ENCODE results near the gene IL4. TPM values are rescaled to one million over a fixed set of nuclear protein-coding genes. Genes with fewer than 3 reads are reported as not detected.

Gene IL4
- total and polyA plus RNA-seq, 9 of the 15 experiments (the other 6 are each of a cell fraction or from before 2014, with no cell fraction given), result 0.22 to 0.62 TPM; not detected in 7

GRCh38 chr5:132675936-132676689 is 2.3 kb downstream of the IL4 start:
- Histone ChIP-seq H3K4me1 (replicated peaks in 1 of 2; ENCODE audit: control insufficient read depth in 2 of 2, insufficient read depth in 2 of 2, low read length in 2 of 2) (peaks cover 20 to 44% of the 10 kb centered on the region in 2 experiments; a peak in 4 of 5 replicates), H4K20me1 (replicated peaks; ENCODE audit: control insufficient read depth, insufficient read depth, low read length) (no peaks in the 10 kb centered on the region), H3K9me1 (ENCODE audit: control insufficient read depth, insufficient read depth, low read length) (no peaks in the 10 kb centered on the region), H3K9ac (ENCODE audit: insufficient read depth in 1 of 2, low read depth in 2 of 2, low read length in 2 of 2) (no peak overlapping the region), H3K4me2 (ENCODE audit: insufficient read depth, low read length) (no peak overlapping the region), H3K4me3 (no peak overlapping the region), H3K36me3 (ENCODE audit: control insufficient read depth, insufficient read depth, low read length) (no peaks in the 10 kb centered on the region), H3K9me3 (replicated peaks; ENCODE audit: control insufficient read depth, insufficient read depth, low read depth, low read length) (no peaks in the 10 kb centered on the region), H3K79me2 (ENCODE audit: control insufficient read depth, insufficient read depth, low read length) (no peaks in the 10 kb centered on the region), H3K27ac (ENCODE audit: extremely low read depth, low read depth, low read length) (no peak overlapping the region; the same call in 2 of the 3 replicates), H3K27me3 (ENCODE audit: control insufficient read depth in 2 of 2, insufficient read depth in 2 of 2, low read length in 2 of 2) (no peaks in the 10 kb centered on the region), H2AFZ (ENCODE audit: low read depth, low read length) (peak overlapping the region; percentile 72; the same call in 1 of the 2 replicates)
- in situ Hi-C loops (cut with MboI), result no loop called here
- no TSS peak for BruUV-seq (replicated peaks)
- FAIRE-seq, result no peak
- TF ChIP-seq PRDM10 (IDR thresholded peaks at IDR 0.05; ENCODE audit: partially characterized antibody) (peak; percentile 79), ZBTB11 (CRISPR knock-in tag; IDR thresholded peaks at IDR 0.05) (no peak), ATF6 (CRISPR knock-in tag; IDR thresholded peaks at IDR 0.05) (no peak), YBX1 (IDR thresholded peaks at IDR 0.05) (no peak), FOXJ3 (CRISPR knock-in tag; IDR thresholded peaks at IDR 0.05) (no peak), CBFA2T2 (conservative IDR thresholded peaks at IDR 0.05) (no peak), MAX (CRISPR knock-in tag; IDR thresholded peaks at IDR 0.05) (no peak)
- intact Hi-C loops (cut with micrococcal nuclease), result loop anchor here (10.0 kb wide), 1 partner anchor 209 kb away; no protein-coding TSS in a partner anchor
- no peak for ATAC-seq
- ChIA-PET POLR2A (interaction anchor here (0.7 to 1.8 kb wide), 5 partner anchors 8 to 117 kb away, joined by 4 to 10 read pairs (median 5); no protein-coding TSS in a partner anchor), CTCF (ENCODE audit: low intra/inter-chr PET ratio) (no interaction called here)
- WGBS (ENCODE audit: insufficient coverage, low coverage, missing lambda C conversion rate), result 77% methylated on average over 10 of the region's 11 CpGs
- DNase-seq (ENCODE audit: extremely low read depth in 1 of 4, low spot score in 3 of 4), result no peak

All from K562 (cell line).